ENCODE data around the gene ACAD10.

- TF ChIP-seq CTCF (IDR thresholded peaks at IDR 0.05) = no peak
- no peak for TF ChIP-seq REST (IDR thresholded peaks at IDR 0.05; ENCODE audit: insufficient read depth in 1 of 2, low read depth in 2 of 2, low read length in 1 of 2)
These were observed 81.7 kb downstream of the ACAD10 start for GRCh38 chr12:111767362-111768158.
